ENCODE measurements around the gene MCM9. TPM values are rescaled to one million over a fixed set of nuclear protein-coding genes. Genes with fewer than 3 reads are reported as not detected.

MCM9 gene
- total RNA-seq, 2 donors from 2014 or later = 17.8 to 21.2 TPM

DNA sequence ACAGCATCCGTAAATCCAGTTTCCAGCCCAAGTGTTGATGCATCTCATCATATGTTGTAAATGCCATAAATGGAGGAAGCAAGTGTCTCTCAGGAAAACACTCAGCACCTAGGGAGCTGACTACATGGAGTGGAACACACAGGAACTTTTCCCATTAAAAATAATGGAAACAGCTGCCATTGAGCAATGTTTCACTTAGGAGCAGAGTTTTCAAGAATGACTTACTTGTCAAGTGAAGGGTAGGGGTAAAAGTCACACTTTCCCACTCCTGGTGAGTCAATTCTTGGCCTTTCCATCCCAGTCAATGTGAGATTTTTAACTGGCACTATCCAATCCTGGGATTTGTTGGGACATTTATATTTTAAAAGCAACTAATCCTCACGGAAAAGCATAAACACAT, 160.4 kb downstream of the MCM9 start:
- TF ChIP-seq CTCF (conservative IDR thresholded peaks at IDR 0.05) = no peak
- H3K9me3 Mint-ChIP-seq = no peaks in the 10 kb centered on the region

DNA sequence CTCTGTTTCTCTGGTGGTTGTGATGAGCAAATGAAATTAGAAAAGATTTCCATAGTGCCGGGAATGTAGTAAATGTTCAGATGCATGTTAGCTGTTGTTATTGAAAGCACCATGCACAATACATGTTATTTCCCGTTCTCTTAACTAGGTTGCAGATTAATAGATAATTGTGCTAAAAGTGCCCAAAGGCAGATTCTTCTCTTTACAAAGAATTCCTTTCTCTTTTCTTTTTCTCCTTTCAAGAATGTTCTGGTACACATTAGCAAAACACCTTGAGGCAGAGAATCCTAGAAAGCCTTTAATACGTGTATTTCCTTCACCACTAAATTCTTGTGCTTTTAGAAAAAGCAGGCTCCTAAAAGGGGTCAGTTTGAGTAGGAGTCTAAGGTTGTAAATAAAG, 162.1 kb downstream of the MCM9 start:
- no peak overlapping the region for H3K27ac Mint-ChIP-seq
- H3K36me3 ChIP-seq (ENCODE audit: control insufficient read depth, insufficient read depth, low read length) = no peaks in the 10 kb centered on the region
- H3K9me3 ChIP-seq (ENCODE audit: control insufficient read depth, low read length) = no peaks in the 10 kb centered on the region
- no peak for DNase-seq
- WGBS, 2 experiments (ENCODE audit: insufficient coverage in 1 of 2, insufficient read length in 1 of 2) = 100% methylated on average over 3 of the region's 3 CpGs; no CpG with 5 or more reads in 1 of the 2 experiments
- no peak for TF ChIP-seq CTCF (conservative IDR thresholded peaks at IDR 0.05)
- no peaks in the 10 kb centered on the region for H3K4me1 ChIP-seq (ENCODE audit: control insufficient read depth, insufficient read depth, low read length)
- H3K27ac ChIP-seq (ENCODE audit: low read depth, low read length) = no peak overlapping the region
- no peaks in the 10 kb centered on the region for H3K27me3 ChIP-seq (ENCODE audit: control insufficient read depth, insufficient read depth, low read length, poor library complexity, severe bottlenecking)
- no peak overlapping the region for H3K9ac ChIP-seq (ENCODE audit: extremely low read depth, low read length, poor library complexity, severe bottlenecking)
- no peaks in the 10 kb centered on the region for H3K36me3 Mint-ChIP-seq (ENCODE audit: low read depth)
- no peak overlapping the region for H3K4me3 Mint-ChIP-seq
- H3K4me3 ChIP-seq (ENCODE audit: low read length) = no peak overlapping the region
- no peaks in the 10 kb centered on the region for H3K9me3 Mint-ChIP-seq
- no peaks in the 10 kb centered on the region for H3K27me3 Mint-ChIP-seq (ENCODE audit: insufficient read depth)
- H3K4me1 Mint-ChIP-seq = peaks cover 17% of the 10 kb centered on the region

More for the DNA sequence above, 160.4 kb downstream of the MCM9 start:
- Histone ChIP-seq H3K4me3 (ENCODE audit: low read length) (no peak overlapping the region), H3K9ac (ENCODE audit: extremely low read depth, low read length, poor library complexity, severe bottlenecking) (no peak overlapping the region), H3K9me3 (ENCODE audit: control insufficient read depth, low read length) (no peaks in the 10 kb centered on the region), H3K4me1 (ENCODE audit: control insufficient read depth, insufficient read depth, low read length) (no peaks in the 10 kb centered on the region), H3K27me3 (ENCODE audit: control insufficient read depth, insufficient read depth, low read length, poor library complexity, severe bottlenecking) (no peaks in the 10 kb centered on the region), H3K27ac (ENCODE audit: low read depth, low read length) (no peak overlapping the region), H3K36me3 (ENCODE audit: control insufficient read depth, insufficient read depth, low read length) (no peaks in the 10 kb centered on the region)
- peaks cover 8% of the 10 kb centered on the region for H3K4me1 Mint-ChIP-seq
- no peaks in the 10 kb centered on the region for H3K36me3 Mint-ChIP-seq (ENCODE audit: low read depth)
- no peak overlapping the region for H3K4me3 Mint-ChIP-seq
- no peak for DNase-seq
- H3K27me3 Mint-ChIP-seq (ENCODE audit: insufficient read depth) = no peaks in the 10 kb centered on the region
- H3K27ac Mint-ChIP-seq = no peak overlapping the region
- WGBS, 2 experiments (ENCODE audit: insufficient coverage in 1 of 2, insufficient read length in 1 of 2) = 100% methylated on average over 2 of the region's 2 CpGs; no CpG with 5 or more reads in 1 of the 2 experiments

DNA sequence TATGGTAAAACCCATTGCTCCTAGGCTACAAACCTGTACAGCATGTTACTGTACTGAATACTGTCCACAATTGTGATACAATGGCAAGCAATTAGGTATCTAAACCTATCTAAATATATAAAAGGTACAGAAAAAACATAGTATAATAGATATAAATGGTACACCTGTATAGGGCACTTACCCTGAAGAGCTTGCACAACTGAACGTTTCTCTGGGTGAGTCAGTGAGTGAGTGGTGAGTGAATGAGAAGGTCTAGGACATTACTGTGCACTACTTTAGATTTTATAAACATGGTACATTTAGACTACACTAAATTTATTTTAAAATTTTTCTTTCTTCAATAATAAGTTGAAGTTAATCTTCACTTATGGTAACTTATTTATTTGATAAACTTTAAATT, 163.7 kb downstream of the MCM9 start:
- no peak for DNase-seq
- Mint-ChIP-seq H3K4me3 (no peak overlapping the region), H3K9me3 (no peaks in the 10 kb centered on the region), H3K27me3 (ENCODE audit: insufficient read depth) (no peaks in the 10 kb centered on the region), H3K27ac (no peak overlapping the region), H3K4me1 (peaks cover 23% of the 10 kb centered on the region), H3K36me3 (ENCODE audit: low read depth) (no peaks in the 10 kb centered on the region)
- no peaks in the 10 kb centered on the region for H3K36me3 ChIP-seq (ENCODE audit: control insufficient read depth, insufficient read depth, low read length)
- H3K4me3 ChIP-seq (ENCODE audit: low read length) = no peak overlapping the region
- no peak overlapping the region for H3K27ac ChIP-seq (ENCODE audit: low read depth, low read length)
- H3K4me1 ChIP-seq (ENCODE audit: control insufficient read depth, insufficient read depth, low read length) = peaks cover 6% of the 10 kb centered on the region
- TF ChIP-seq CTCF (conservative IDR thresholded peaks at IDR 0.05) = no peak
- no peaks in the 10 kb centered on the region for H3K9me3 ChIP-seq (ENCODE audit: control insufficient read depth, low read length)
- no peak overlapping the region for H3K9ac ChIP-seq (ENCODE audit: extremely low read depth, low read length, poor library complexity, severe bottlenecking)
- no peaks in the 10 kb centered on the region for H3K27me3 ChIP-seq (ENCODE audit: control insufficient read depth, insufficient read depth, low read length, poor library complexity, severe bottlenecking)
- 88% methylated on average over 1 of the region's 1 CpG; no CpG with 5 or more reads in 1 of the 2 experiments for WGBS, 2 experiments (ENCODE audit: insufficient coverage in 1 of 2, insufficient read length in 1 of 2)
